ENCODE results near the gene FARS2. TPM values are rescaled to one million over a fixed set of nuclear protein-coding genes. Genes with fewer than 3 reads are reported as not detected.

The FARS2 gene
- total RNA-seq, 1 experiment from 2014 or later: 15.0 TPM

DNA sequence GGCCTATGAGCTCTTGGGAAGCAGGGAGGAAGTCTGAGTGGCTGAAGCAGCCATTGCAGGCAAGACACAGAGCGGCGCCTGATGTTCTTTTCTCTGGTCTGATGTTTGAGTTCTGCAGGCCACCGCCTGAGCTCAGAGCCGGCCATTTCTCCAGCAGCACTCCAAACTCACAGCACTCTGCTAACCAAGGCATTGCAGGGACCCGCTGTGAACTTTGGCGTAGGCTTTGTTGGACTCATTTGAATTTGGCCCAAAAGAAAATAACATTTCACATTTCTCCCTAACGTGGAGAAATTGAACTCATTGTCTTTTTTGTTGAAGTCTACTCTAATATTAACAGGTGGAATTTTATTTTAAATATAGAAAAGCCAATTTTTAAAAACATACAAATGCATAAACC is 336.1 kb downstream of the FARS2 start (continued):
- TF ChIP-seq, protein P1, sequence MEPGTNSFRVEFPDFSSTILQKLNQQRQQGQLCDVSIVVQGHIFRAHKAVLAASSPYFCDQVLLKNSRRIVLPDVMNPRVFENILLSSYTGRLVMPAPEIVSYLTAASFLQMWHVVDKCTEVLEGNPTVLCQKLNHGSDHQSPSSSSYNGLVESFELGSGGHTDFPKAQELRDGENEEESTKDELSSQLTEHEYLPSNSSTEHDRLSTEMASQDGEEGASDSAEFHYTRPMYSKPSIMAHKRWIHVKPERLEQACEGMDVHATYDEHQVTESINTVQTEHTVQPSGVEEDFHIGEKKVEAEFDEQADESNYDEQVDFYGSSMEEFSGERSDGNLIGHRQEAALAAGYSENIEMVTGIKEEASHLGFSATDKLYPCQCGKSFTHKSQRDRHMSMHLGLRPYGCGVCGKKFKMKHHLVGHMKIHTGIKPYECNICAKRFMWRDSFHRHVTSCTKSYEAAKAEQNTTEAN (CRISPR knock-in tag; IDR thresholded peaks at IDR 0.05): no peak
- TF ChIP-seq TEAD1 (CRISPR knock-in tag; IDR thresholded peaks at IDR 0.05) (no peak), ZNF416 (CRISPR knock-in tag; IDR thresholded peaks at IDR 0.05) (no peak), HMGXB4 (CRISPR knock-in tag; IDR thresholded peaks at IDR 0.05) (no peak), OVOL2 (CRISPR knock-in tag; IDR thresholded peaks at IDR 0.05; ENCODE audit: borderline replicate concordance) (no peak), SP1 (CRISPR knock-in tag; conservative IDR thresholded peaks at IDR 0.05) (no peak), SOX15 (CRISPR knock-in tag; IDR thresholded peaks at IDR 0.05) (no peak)
- TF ChIP-seq, protein P2, sequence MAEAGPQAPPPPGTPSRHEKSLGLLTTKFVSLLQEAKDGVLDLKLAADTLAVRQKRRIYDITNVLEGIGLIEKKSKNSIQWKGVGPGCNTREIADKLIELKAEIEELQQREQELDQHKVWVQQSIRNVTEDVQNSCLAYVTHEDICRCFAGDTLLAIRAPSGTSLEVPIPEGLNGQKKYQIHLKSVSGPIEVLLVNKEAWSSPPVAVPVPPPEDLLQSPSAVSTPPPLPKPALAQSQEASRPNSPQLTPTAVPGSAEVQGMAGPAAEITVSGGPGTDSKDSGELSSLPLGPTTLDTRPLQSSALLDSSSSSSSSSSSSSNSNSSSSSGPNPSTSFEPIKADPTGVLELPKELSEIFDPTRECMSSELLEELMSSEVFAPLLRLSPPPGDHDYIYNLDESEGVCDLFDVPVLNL (CRISPR knock-in tag; IDR thresholded peaks at IDR 0.05; ENCODE audit: borderline replicate concordance, low read depth): no peak
- TF ChIP-seq, protein P3, sequence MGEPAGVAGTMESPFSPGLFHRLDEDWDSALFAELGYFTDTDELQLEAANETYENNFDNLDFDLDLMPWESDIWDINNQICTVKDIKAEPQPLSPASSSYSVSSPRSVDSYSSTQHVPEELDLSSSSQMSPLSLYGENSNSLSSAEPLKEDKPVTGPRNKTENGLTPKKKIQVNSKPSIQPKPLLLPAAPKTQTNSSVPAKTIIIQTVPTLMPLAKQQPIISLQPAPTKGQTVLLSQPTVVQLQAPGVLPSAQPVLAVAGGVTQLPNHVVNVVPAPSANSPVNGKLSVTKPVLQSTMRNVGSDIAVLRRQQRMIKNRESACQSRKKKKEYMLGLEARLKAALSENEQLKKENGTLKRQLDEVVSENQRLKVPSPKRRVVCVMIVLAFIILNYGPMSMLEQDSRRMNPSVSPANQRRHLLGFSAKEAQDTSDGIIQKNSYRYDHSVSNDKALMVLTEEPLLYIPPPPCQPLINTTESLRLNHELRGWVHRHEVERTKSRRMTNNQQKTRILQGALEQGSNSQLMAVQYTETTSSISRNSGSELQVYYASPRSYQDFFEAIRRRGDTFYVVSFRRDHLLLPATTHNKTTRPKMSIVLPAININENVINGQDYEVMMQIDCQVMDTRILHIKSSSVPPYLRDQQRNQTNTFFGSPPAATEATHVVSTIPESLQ (CRISPR knock-in tag; IDR thresholded peaks at IDR 0.05): no peak

- no peaks in the 10 kb centered on the region for H3K36me3 Mint-ChIP-seq
- ChIA-PET CTCF (no interaction called here), POLR2A (no interaction called here)
- H3K4me1 Mint-ChIP-seq: no peaks in the 10 kb centered on the region
- H3K4me3 Mint-ChIP-seq: no peak overlapping the region
- TF ChIP-seq IRF2 (CRISPR knock-in tag; IDR thresholded peaks at IDR 0.05; ENCODE audit: borderline replicate concordance, low read depth) (no peak), ZNF396 (CRISPR knock-in tag; IDR thresholded peaks at IDR 0.05; ENCODE audit: borderline replicate concordance) (no peak), USF2 (CRISPR knock-in tag; IDR thresholded peaks at IDR 0.05) (no peak), ZMAT4 (CRISPR knock-in tag; IDR thresholded peaks at IDR 0.05) (no peak), TCF7 (CRISPR knock-in tag; IDR thresholded peaks at IDR 0.05; ENCODE audit: low read depth) (no peak), ZNF281 (CRISPR knock-in tag; IDR thresholded peaks at IDR 0.05) (no peak), HMGXB4 (CRISPR knock-in tag; IDR thresholded peaks at IDR 0.05) (no peak), JUN (CRISPR knock-in tag; IDR thresholded peaks at IDR 0.05) (no peak), ZNF263 (CRISPR knock-in tag; IDR thresholded peaks at IDR 0.05; ENCODE audit: low read depth) (no peak), IRF1 (CRISPR knock-in tag; IDR thresholded peaks at IDR 0.05) (no peak)
- H3K27me3 Mint-ChIP-seq (ENCODE audit: low read depth): no peaks in the 10 kb centered on the region
- no peak overlapping the region for H3K27ac Mint-ChIP-seq
- H3K9me3 Mint-ChIP-seq: 0 out of 2 replicates have a peak, but pooled peaks cover 3% of the 10 kb centered on the region
- DNase-seq (ENCODE audit: low spot score) (no peak), ATAC-seq (no peak)
Observed at GRCh38 chr6:5598123-5598522, 336.8 kb downstream of the FARS2 start.

All from WTC11 (cell line).